Loucy (cell line): Measurements from ENCODE around the gene CIB4.
"Not testable (repeated sequence)": the region's sequence is repeated elsewhere in the genome, so short reads cannot be mapped to it uniquely, and the experiment has no call there.

Source experiments
- H2AFZ ChIP-seq: fragments of 200-600 bp; sonication (generic); 2 replicates; pipeline ENCODE4 v1.6.0; 2016; ENCODE audit warnings: antibody characterized with exemption, mild to moderate bottlenecking, low read length, moderate library complexity
- H3F3A ChIP-seq: fragments of 200-600 bp; 2 replicates; pipeline ENCODE4 v1.6.0; 2016; ENCODE audit warnings: antibody characterized with exemption, low read depth, mild to moderate bottlenecking
- H3K27me3 ChIP-seq: fragments of 200-600 bp; sonication (generic); 2 replicates; pipeline ENCODE4 v1.6.1; 2014; ENCODE audit warnings: low read length, mild to moderate bottlenecking; ENCODE audit not compliant: insufficient read depth, poor library complexity, severe bottlenecking
- H3K36me3 ChIP-seq: fragments of 200-600 bp; sonication (generic); 2 replicates; pipeline ENCODE4 v1.6.1; 2016; ENCODE audit warnings: low read length; ENCODE audit not compliant: insufficient read depth
- H3K4me1 ChIP-seq: fragments of 200-600 bp; sonication (generic); 2 replicates; pipeline ENCODE4 v1.5.1; 2014; ENCODE audit warnings: low read length, mild to moderate bottlenecking; ENCODE audit not compliant: insufficient read depth, poor library complexity, severe bottlenecking
- H3K4me2 ChIP-seq: fragments of 200-600 bp; sonication (generic); 2 replicates; pipeline ENCODE4 v1.6.0; 2014; ENCODE audit warnings: antibody characterized with exemption, low read length, low read depth, mild to moderate bottlenecking; ENCODE audit not compliant: poor library complexity, severe bottlenecking
- H3K4me3 ChIP-seq: fragments of 200-600 bp; sonication (generic); 2 replicates; pipeline ENCODE4 v1.5.1; 2014; ENCODE audit warnings: low read length, mild to moderate bottlenecking, mixed read lengths; ENCODE audit not compliant: poor library complexity, severe bottlenecking
- H3K79me2 ChIP-seq: fragments of 200-600 bp; sonication (generic); 2 replicates; pipeline ENCODE4 v1.6.1; 2014; ENCODE audit warnings: low read length; ENCODE audit not compliant: insufficient read depth
- H3K9ac ChIP-seq: fragments of 200-600 bp; sonication (generic); 2 replicates; pipeline ENCODE4 v1.6.0; 2014; ENCODE audit warnings: mild to moderate bottlenecking, low read depth, low read length, moderate library complexity; ENCODE audit not compliant: poor library complexity, severe bottlenecking
- H3K9me2 ChIP-seq: fragments of 200-600 bp; sonication (generic); replicated peaks from 2 replicates; pipeline ENCODE4 v1.6.1; 2016; ENCODE audit warnings: low read depth, low read length, mixed read lengths
- H3K9me3 ChIP-seq: fragments of 200-600 bp; sonication (generic); 2 replicates; pipeline ENCODE4 v1.6.1; 2014; ENCODE audit warnings: mild to moderate bottlenecking, antibody characterized with exemption, low read length, low read depth; ENCODE audit not compliant: insufficient read depth
- H4K20me1 ChIP-seq: fragments of 200-600 bp; sonication (generic); 2 replicates; pipeline ENCODE4 v1.6.0; 2014; ENCODE audit warnings: antibody characterized with exemption, low read length, mild to moderate bottlenecking; ENCODE audit not compliant: insufficient read depth, poor library complexity, severe bottlenecking
- CTCF ChIP-seq: fragments of 200-600 bp; sonication (generic); conservative IDR thresholded peaks from 2 replicates; pipeline ENCODE4 v1.5.1; 2014; ENCODE audit warnings: mild to moderate bottlenecking, antibody characterized with exemption, low read length
- EZH2phosphoT487 ChIP-seq: fragments of 200-600 bp; IDR thresholded peaks from 2 replicates; pipeline ENCODE4 v1.6.1; 2018; ENCODE audit warnings: antibody characterized with exemption, mild to moderate bottlenecking, moderate library complexity, borderline replicate concordance

CIB4 gene

GRCh38 chr2:26568076-26568890 is 72.9 kb downstream of the CIB4 start:
- Histone ChIP-seq H3K4me1 (no peaks in the 10 kb centered on the region), H3K36me3 (no peaks in the 10 kb centered on the region), H4K20me1 (no peaks in the 10 kb centered on the region), H3K9ac (no peak overlapping the region), H3K4me2 (no peak overlapping the region), H3K9me3 (no peaks in the 10 kb centered on the region), H3K4me3 (no peak overlapping the region), H3F3A (no peaks in the 10 kb centered on the region), H3K9me2 (no peaks in the 10 kb centered on the region), H3K79me2 (no peaks in the 10 kb centered on the region), H3K27me3 (no peaks in the 10 kb centered on the region), H2AFZ (no peak overlapping the region)
- TF ChIP-seq EZH2phosphoT487: no peak
- no peak for TF ChIP-seq CTCF

GRCh38 chr2:26567534-26567933 is 73.6 kb downstream of the CIB4 start:
- no peaks in the 10 kb centered on the region for H4K20me1 ChIP-seq
- no peaks in the 10 kb centered on the region for H3K4me1 ChIP-seq
- no peaks in the 10 kb centered on the region for H3K9me2 ChIP-seq
- H3K4me2 ChIP-seq: no peak overlapping the region
- H3K36me3 ChIP-seq: no peaks in the 10 kb centered on the region
- H3K9me3 ChIP-seq: no peaks in the 10 kb centered on the region
- no peak overlapping the region for H3K9ac ChIP-seq
- H3K79me2 ChIP-seq: no peaks in the 10 kb centered on the region
- H3K27me3 ChIP-seq: no peaks in the 10 kb centered on the region
- TF ChIP-seq CTCF (no peak), EZH2phosphoT487 (no peak)
- no peaks in the 10 kb centered on the region for H3F3A ChIP-seq
- no peak overlapping the region for H2AFZ ChIP-seq
- no peak overlapping the region for H3K4me3 ChIP-seq

DNA sequence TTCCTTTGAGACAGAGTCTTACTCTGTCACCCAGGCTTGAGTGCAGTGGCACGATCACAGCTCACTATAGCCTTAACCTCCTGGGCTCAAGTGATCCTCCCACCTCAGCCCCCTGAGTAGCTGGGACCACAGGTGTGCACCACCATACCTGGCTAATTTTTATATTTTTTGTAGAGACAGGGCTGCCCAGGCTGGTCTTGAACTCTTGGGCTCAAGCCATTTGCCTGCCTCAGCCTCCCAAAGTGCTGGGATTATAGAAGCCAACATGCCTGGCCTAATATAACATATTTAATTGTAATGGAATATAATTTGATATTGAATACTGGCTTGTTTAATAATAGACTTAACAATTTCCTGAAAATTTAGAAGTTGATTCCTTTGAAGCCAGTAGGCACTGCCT is 74.4 kb downstream of the CIB4 start:
- H3K9me3 ChIP-seq, H2AFZ ChIP-seq, H3K9ac ChIP-seq, H3K36me3 ChIP-seq, H3F3A ChIP-seq, H3K4me1 ChIP-seq, H4K20me1 ChIP-seq, H3K4me2 ChIP-seq, H3K4me3 ChIP-seq, H3K27me3 ChIP-seq, H3K9me2 ChIP-seq, H3K79me2 ChIP-seq: not testable (repeated sequence)

DNA sequence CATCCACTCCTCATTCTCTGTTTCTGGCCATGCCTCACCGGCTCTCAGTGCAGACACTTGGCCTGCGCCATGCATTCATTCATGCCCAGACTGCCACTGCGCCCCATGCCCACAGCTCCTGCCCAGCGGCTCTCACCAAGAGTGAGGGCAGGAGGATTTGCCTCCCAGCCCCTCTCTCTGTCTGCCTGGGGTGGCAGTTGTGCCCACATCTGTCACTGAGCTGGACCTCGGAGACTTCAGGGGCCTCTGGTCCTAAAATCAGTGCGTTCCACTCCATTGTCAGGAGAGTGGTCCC is 75.1 kb downstream of the CIB4 start:
- Histone ChIP-seq H3K9me3 (no peaks in the 10 kb centered on the region), H3F3A (no peaks in the 10 kb centered on the region), H3K4me2 (no peak overlapping the region), H3K27me3 (no peaks in the 10 kb centered on the region), H3K9ac (no peak overlapping the region), H4K20me1 (no peaks in the 10 kb centered on the region), H3K79me2 (no peaks in the 10 kb centered on the region), H2AFZ (no peak overlapping the region), H3K36me3 (no peaks in the 10 kb centered on the region), H3K9me2 (no peaks in the 10 kb centered on the region), H3K4me3 (no peak overlapping the region), H3K4me1 (no peaks in the 10 kb centered on the region)
- TF ChIP-seq CTCF (no peak), EZH2phosphoT487 (no peak)
